Activated CD4-positive, CD25-positive, alpha-beta regulatory T cell treated with anti-CD3 and anti-CD28 coated beads, Interleukin-2, amount 50 U/mL, for 72 hours (primary cell): ENCODE measurements around the gene ATG14.
"Not testable (repeated sequence)": the region's sequence is repeated elsewhere in the genome, so short reads cannot be mapped to it uniquely, and the experiment has no call there.

ENCODE experiments used
- DNase-seq: peaks from one replicate; pipeline ENCODE4 v3.0.0; 2021

Gene ATG14

GRCh38 chr14:55386037-55386808, 25.4 kb downstream of the ATG14 start:
- DNase-seq = no peak

GRCh38 chr14:55384536-55384935, 27.1 kb downstream of the ATG14 start:
- DNase-seq = no peak

- no peak for DNase-seq
Observed at GRCh38 chr14:55383541-55384140, 28.0 kb downstream of the ATG14 start.

GRCh38 chr14:55383056-55383466, 28.6 kb downstream of the ATG14 start:
- not testable (repeated sequence) for DNase-seq

- no peak for DNase-seq
Observed at GRCh38 chr14:55382483-55382882, 29.1 kb downstream of the ATG14 start.

GRCh38 chr14:55381561-55381960, 30.1 kb downstream of the ATG14 start:
- no peak for DNase-seq

- no peak for DNase-seq
Observed at GRCh38 chr14:55381040-55381439, 30.6 kb downstream of the ATG14 start.

GRCh38 chr14:55377236-55377635, 34.4 kb downstream of the ATG14 start:
- DNase-seq = no peak

GRCh38 chr14:55374771-55375170, 36.9 kb downstream of the ATG14 start:
- no peak for DNase-seq

GRCh38 chr14:55373784-55374705, 37.6 kb downstream of the ATG14 start:
- DNase-seq = no peak

GRCh38 chr14:55372825-55373224, 38.8 kb downstream of the ATG14 start:
- DNase-seq = no peak

- DNase-seq = no peak
Observed at GRCh38 chr14:55372423-55372822, 39.2 kb downstream of the ATG14 start.

GRCh38 chr14:55370883-55371455, 40.7 kb downstream of the ATG14 start:
- DNase-seq = no peak

GRCh38 chr14:55366271-55366670, 45.4 kb downstream of the ATG14 start:
- no peak for DNase-seq

- no peak for DNase-seq
Observed at GRCh38 chr14:55361190-55361589, 50.4 kb downstream of the ATG14 start.

GRCh38 chr14:55359307-55359706, 52.3 kb downstream of the ATG14 start:
- DNase-seq = no peak

- DNase-seq = no peak
Observed at GRCh38 chr14:55356913-55357312, 54.7 kb downstream of the ATG14 start.

- no peak for DNase-seq
Observed at GRCh38 chr14:55355922-55356321, 55.7 kb downstream of the ATG14 start.

GRCh38 chr14:55354500-55354899, 57.1 kb downstream of the ATG14 start:
- no peak for DNase-seq

GRCh38 chr14:55353686-55354467, 57.8 kb downstream of the ATG14 start:
- no peak for DNase-seq

- no peak for DNase-seq
Observed at GRCh38 chr14:55352201-55352600, 59.4 kb downstream of the ATG14 start.

GRCh38 chr14:55351111-55351510, 60.5 kb downstream of the ATG14 start:
- DNase-seq = no peak
